ENCODE results near the gene IL22RA1.

The IL22RA1 gene

GRCh38 chr1:24156542-24157260 is 13.8 kb upstream of the IL22RA1 start:
- no peak for DNase-seq (ENCODE audit: low read depth)
- no peak for TF ChIP-seq CTCF (IDR thresholded peaks at IDR 0.05; ENCODE audit: insufficient read depth, low read depth, low read length, missing control alignments)
- H3K4me3 ChIP-seq (ENCODE audit: low read depth, low read length) = no peak overlapping the region

- TF ChIP-seq CTCF (IDR thresholded peaks at IDR 0.05; ENCODE audit: insufficient read depth, low read depth, low read length, missing control alignments) = no peak
- peak; percentile 64 for DNase-seq (ENCODE audit: low read depth)
Observed at GRCh38 chr1:24155011-24155782, 12.3 kb upstream of the IL22RA1 start.

GRCh38 chr1:24154215-24154614 is 11.3 kb upstream of the IL22RA1 start:
- H3K4me3 ChIP-seq (ENCODE audit: low read depth, low read length) = no peak overlapping the region
- no peak for TF ChIP-seq CTCF (IDR thresholded peaks at IDR 0.05; ENCODE audit: insufficient read depth, low read depth, low read length, missing control alignments)
- DNase-seq (ENCODE audit: low read depth) = no peak

More at GRCh38 chr1:24155011-24155782, 12.3 kb upstream of the IL22RA1 start:
- H3K4me3 ChIP-seq (ENCODE audit: low read depth, low read length) = no peak overlapping the region

GRCh38 chr1:24152631-24153494 is 9.9 kb upstream of the IL22RA1 start:
- TF ChIP-seq CTCF (IDR thresholded peaks at IDR 0.05; ENCODE audit: insufficient read depth, low read depth, low read length, missing control alignments) = no peak

GRCh38 chr1:24151175-24151533 is 8.2 kb upstream of the IL22RA1 start:
- no peak overlapping the region for H3K4me3 ChIP-seq (ENCODE audit: low read depth, low read length)
- DNase-seq (ENCODE audit: low read depth) = no peak
- TF ChIP-seq CTCF (IDR thresholded peaks at IDR 0.05; ENCODE audit: insufficient read depth, low read depth, low read length, missing control alignments) = no peak

More at GRCh38 chr1:24152631-24153494, 9.9 kb upstream of the IL22RA1 start:
- no peak for DNase-seq (ENCODE audit: low read depth)
- no peak overlapping the region for H3K4me3 ChIP-seq (ENCODE audit: low read depth, low read length)

- peak; percentile 88 for TF ChIP-seq CTCF (IDR thresholded peaks at IDR 0.05; ENCODE audit: insufficient read depth, low read depth, low read length, missing control alignments)
- no peak overlapping the region for H3K4me3 ChIP-seq (ENCODE audit: low read depth, low read length)
- DNase-seq (ENCODE audit: low read depth) = peak; percentile 90
Observed at GRCh38 chr1:24150234-24151174, 7.6 kb upstream of the IL22RA1 start.

All from GM12865 (cell line).